ENCODE measurements around the gene ADAMTS18. TPM values are rescaled to one million over a fixed set of nuclear protein-coding genes. Genes with fewer than 3 reads are reported as not detected.

ADAMTS18 gene
- total RNA-seq, 1 experiment from 2014 or later = not detected

- H3K27ac ChIP-seq (ENCODE audit: low read depth, low read length, poor library complexity, severe bottlenecking) = no peak overlapping the region
- CTCF ChIA-PET = no interaction called here
- intact Hi-C loops (cut with micrococcal nuclease; ENCODE audit: unreplicated experiment) = no loop called here
- TF ChIP-seq EZH2 (IDR thresholded peaks at IDR 0.05; ENCODE audit: borderline replicate concordance, low read depth, low read length, poor library complexity, severe bottlenecking) = no peak
- TF ChIP-seq, protein P1, sequence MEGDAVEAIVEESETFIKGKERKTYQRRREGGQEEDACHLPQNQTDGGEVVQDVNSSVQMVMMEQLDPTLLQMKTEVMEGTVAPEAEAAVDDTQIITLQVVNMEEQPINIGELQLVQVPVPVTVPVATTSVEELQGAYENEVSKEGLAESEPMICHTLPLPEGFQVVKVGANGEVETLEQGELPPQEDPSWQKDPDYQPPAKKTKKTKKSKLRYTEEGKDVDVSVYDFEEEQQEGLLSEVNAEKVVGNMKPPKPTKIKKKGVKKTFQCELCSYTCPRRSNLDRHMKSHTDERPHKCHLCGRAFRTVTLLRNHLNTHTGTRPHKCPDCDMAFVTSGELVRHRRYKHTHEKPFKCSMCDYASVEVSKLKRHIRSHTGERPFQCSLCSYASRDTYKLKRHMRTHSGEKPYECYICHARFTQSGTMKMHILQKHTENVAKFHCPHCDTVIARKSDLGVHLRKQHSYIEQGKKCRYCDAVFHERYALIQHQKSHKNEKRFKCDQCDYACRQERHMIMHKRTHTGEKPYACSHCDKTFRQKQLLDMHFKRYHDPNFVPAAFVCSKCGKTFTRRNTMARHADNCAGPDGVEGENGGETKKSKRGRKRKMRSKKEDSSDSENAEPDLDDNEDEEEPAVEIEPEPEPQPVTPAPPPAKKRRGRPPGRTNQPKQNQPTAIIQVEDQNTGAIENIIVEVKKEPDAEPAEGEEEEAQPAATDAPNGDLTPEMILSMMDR (conservative IDR thresholded peaks at IDR 0.05; ENCODE audit: low read depth, low read length) = no peak
- H3K36me3 ChIP-seq (ENCODE audit: insufficient read depth, low read length, poor library complexity, severe bottlenecking) = no peaks in the 10 kb centered on the region
- POLR2A ChIA-PET (ENCODE audit: low non-redundant PET) = no interaction called here
- H3K27me3 ChIP-seq (replicated peaks; ENCODE audit: insufficient read depth, low read depth, low read length, poor library complexity) = peaks cover 84% of the 10 kb centered on the region
- H3K9me3 ChIP-seq (ENCODE audit: low read depth, low read length, poor library complexity, severe bottlenecking) = no peaks in the 10 kb centered on the region
- no TSS peak for BruUV-seq (replicated peaks)
- H3K4me1 ChIP-seq (ENCODE audit: insufficient read depth, low read length, poor library complexity, severe bottlenecking) = no peaks in the 10 kb centered on the region
- no peak for DNase-seq (ENCODE audit: low spot score)
- H3K4me3 ChIP-seq (ENCODE audit: low read depth, low read length, poor library complexity, severe bottlenecking) = no peak overlapping the region
Measured at GRCh38 chr16:77434022-77434529, 758 bp downstream of the ADAMTS18 start.

DNA sequence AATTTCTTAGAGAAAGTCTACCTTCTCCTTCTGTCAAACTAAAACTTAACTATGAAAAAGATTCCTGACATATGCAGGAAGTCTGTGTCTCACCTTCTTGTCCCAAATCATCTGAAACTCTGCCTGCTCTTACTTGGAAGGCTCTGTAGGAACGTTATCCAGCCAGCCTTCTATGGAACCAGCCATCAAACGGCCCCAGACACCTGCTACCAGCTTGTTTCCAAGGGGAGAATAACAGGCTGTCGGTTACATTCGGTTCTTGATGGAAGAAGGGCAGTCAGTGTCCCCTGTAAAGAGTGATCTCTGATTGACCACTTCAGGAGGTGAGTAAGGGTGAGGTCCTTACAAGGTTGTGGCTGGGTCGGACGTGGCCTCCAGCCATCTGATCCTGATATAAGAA is 1.7 kb downstream of the ADAMTS18 start:
- no peak for TF ChIP-seq EZH2 (IDR thresholded peaks at IDR 0.05; ENCODE audit: borderline replicate concordance, low read depth, low read length, poor library complexity, severe bottlenecking)
- TF ChIP-seq, protein P1 (conservative IDR thresholded peaks at IDR 0.05; ENCODE audit: low read depth, low read length) = no peak
- no TSS peak for BruUV-seq (replicated peaks)
- Histone ChIP-seq H3K4me3 (ENCODE audit: low read depth, low read length, poor library complexity, severe bottlenecking) (no peak overlapping the region), H3K9me3 (ENCODE audit: low read depth, low read length, poor library complexity, severe bottlenecking) (no peaks in the 10 kb centered on the region), H3K4me1 (ENCODE audit: insufficient read depth, low read length, poor library complexity, severe bottlenecking) (no peaks in the 10 kb centered on the region), H3K36me3 (ENCODE audit: insufficient read depth, low read length, poor library complexity, severe bottlenecking) (no peaks in the 10 kb centered on the region), H3K27me3 (replicated peaks; ENCODE audit: insufficient read depth, low read depth, low read length, poor library complexity) (peaks cover 79% of the 10 kb centered on the region), H3K27ac (ENCODE audit: low read depth, low read length, poor library complexity, severe bottlenecking) (no peak overlapping the region)
- ChIA-PET POLR2A (ENCODE audit: low non-redundant PET) (no interaction called here), CTCF (no interaction called here)
- DNase-seq (ENCODE audit: low spot score) = no peak
- intact Hi-C loops (cut with micrococcal nuclease; ENCODE audit: unreplicated experiment) = no loop called here

GRCh38 chr16:77432264-77432663 is 2.6 kb downstream of the ADAMTS18 start:
- TF ChIP-seq EZH2 (IDR thresholded peaks at IDR 0.05; ENCODE audit: borderline replicate concordance, low read depth, low read length, poor library complexity, severe bottlenecking) = no peak
- TF ChIP-seq, protein P1 (conservative IDR thresholded peaks at IDR 0.05; ENCODE audit: low read depth, low read length) = no peak
- Histone ChIP-seq H3K36me3 (ENCODE audit: insufficient read depth, low read length, poor library complexity, severe bottlenecking) (no peaks in the 10 kb centered on the region), H3K9me3 (ENCODE audit: low read depth, low read length, poor library complexity, severe bottlenecking) (no peaks in the 10 kb centered on the region), H3K4me1 (ENCODE audit: insufficient read depth, low read length, poor library complexity, severe bottlenecking) (no peaks in the 10 kb centered on the region), H3K27ac (ENCODE audit: low read depth, low read length, poor library complexity, severe bottlenecking) (no peak overlapping the region), H3K4me3 (ENCODE audit: low read depth, low read length, poor library complexity, severe bottlenecking) (no peak overlapping the region), H3K27me3 (replicated peaks; ENCODE audit: insufficient read depth, low read depth, low read length, poor library complexity) (peaks cover 72% of the 10 kb centered on the region)
- BruUV-seq (replicated peaks) = no TSS peak
- intact Hi-C loops (cut with micrococcal nuclease; ENCODE audit: unreplicated experiment) = no loop called here
- CTCF ChIA-PET = no interaction called here
- POLR2A ChIA-PET (ENCODE audit: low non-redundant PET) = no interaction called here
- no peak for DNase-seq (ENCODE audit: low spot score)

Measured in A673 (cell line).